Measurements from ENCODE around the gene GPR132.

GPR132 gene

GRCh38 chr14:105010106-105010505, 55.1 kb downstream of the GPR132 start:
- TF ChIP-seq CTCF (conservative IDR thresholded peaks at IDR 0.05; ENCODE audit: low read depth, low read length): no peak
- DNase-seq (ENCODE audit: low read depth): no peak
- H3K4me3 ChIP-seq (ENCODE audit: low read depth, low read length): no peak overlapping the region

DNA sequence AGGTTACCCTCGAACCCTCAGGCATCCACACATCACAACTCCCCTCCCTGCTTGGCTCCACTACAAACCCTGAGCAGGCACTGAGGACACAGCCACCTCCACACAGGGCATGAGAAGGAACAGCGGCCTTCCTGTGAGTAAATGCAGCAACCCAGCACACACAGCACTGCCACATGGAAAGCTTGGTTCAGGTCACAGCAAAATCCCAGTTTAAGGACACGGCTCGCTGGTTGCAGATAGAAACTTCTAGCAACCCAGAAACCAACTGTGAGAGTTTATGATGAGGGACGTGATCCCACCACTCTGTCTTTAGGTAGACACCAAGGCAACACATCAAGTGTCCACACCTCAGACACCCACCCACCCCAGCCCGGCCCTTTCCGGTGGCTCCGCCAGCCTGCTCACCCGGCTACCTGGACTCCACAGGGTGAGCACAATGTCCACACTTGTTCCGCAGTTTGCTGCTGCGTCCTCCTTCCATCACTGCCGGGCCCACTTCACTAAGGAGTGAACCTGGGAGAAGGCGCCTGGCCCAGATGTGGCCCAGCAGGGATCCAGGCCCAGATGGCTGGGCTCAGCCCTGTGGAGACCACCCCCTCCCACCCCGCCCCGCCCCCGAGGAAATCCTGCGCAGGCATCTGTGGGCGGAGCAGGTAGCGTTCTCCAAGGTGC, 57.5 kb downstream of the GPR132 start:
- H3K4me3 ChIP-seq (ENCODE audit: low read depth, low read length): no peak overlapping the region
- no peak for DNase-seq (ENCODE audit: low read depth)
- TF ChIP-seq CTCF (conservative IDR thresholded peaks at IDR 0.05; ENCODE audit: low read depth, low read length): no peak

DNA sequence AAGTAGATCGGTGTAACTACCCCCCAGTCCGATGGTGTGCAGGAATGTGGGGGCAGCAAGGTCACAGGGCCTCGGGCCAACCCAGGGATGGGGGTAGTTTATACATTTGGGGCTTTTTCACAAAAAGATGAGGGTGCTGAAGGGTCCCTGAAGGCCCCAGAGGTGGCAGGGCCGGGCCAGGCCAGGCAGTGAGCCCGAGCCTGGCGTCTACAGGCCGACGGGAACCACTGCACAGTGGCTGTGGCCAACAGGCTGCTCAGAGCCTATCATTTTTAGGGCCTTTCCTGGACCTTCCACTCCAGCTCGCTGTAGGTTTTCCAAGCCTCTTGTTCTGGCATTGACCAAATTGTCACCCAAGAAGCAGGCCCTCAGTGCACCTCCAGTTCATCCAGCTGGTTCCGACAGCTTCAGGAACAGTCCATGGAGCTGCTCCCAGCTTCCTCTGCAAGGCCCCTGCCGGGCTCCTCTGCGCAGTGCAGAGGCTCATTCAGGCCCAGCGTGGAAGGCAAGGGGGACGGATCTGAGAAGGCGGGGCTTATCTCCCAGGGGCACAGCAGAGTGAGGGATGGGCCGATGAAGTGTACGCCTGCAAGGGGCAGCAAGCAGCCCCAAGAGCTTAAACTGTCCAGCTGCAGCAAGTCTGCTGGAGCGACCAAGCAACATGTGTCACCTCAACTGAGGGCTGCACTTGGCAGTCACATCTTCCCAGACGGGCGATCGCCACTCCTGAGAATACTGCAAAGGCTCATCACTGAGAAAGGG, 58.2 kb downstream of the GPR132 start:
- DNase-seq (ENCODE audit: low read depth): no peak
- H3K4me3 ChIP-seq (ENCODE audit: low read depth, low read length): no peak overlapping the region
- no peak for TF ChIP-seq CTCF (conservative IDR thresholded peaks at IDR 0.05; ENCODE audit: low read depth, low read length)

GRCh38 chr14:105005929-105006830, 59.0 kb downstream of the GPR132 start:
- no peak for TF ChIP-seq CTCF (conservative IDR thresholded peaks at IDR 0.05; ENCODE audit: low read depth, low read length)

GRCh38 chr14:105005329-105005928, 59.8 kb downstream of the GPR132 start:
- TF ChIP-seq CTCF (conservative IDR thresholded peaks at IDR 0.05; ENCODE audit: low read depth, low read length): no peak
- no peak overlapping the region for H3K4me3 ChIP-seq (ENCODE audit: low read depth, low read length)
- no peak for DNase-seq (ENCODE audit: low read depth)

More at GRCh38 chr14:105005929-105006830, 59.0 kb downstream of the GPR132 start:
- no peak overlapping the region for H3K4me3 ChIP-seq (ENCODE audit: low read depth, low read length)
- DNase-seq (ENCODE audit: low read depth): no peak
